SK-N-SH (cell line): ENCODE data around the gene EML2. TPM values are rescaled to one million over a fixed set of nuclear protein-coding genes. Genes with fewer than 3 reads are reported as not detected.

Experiments used
- CTCF ChIA-PET: fragments of 300-600, 350-600 bp; formaldehyde crosslinking; extraction: SDS; loops from one replicate; lab custom pipeline; 2021; lab: Yijun Ruan, JAX
- POLR2A ChIA-PET: fragments of 350-600 bp; sonication (Branson Sonifier 250); formaldehyde crosslinking; extraction: SDS; loops from one replicate; lab custom pipeline; 2020; ENCODE audit warnings: antibody characterized with exemption, inconsistent platforms; lab: Yijun Ruan, JAX
- DNase-seq: peaks from one replicate; pipeline ENCODE4 v3.0.0; 2012
- H2AFZ ChIP-seq: fragments of 200-600 bp; sonication (generic); 2 replicates; pipeline ENCODE4 v1.8.1; 2016; ENCODE audit warnings: antibody characterized with exemption, mild to moderate bottlenecking, low read depth
- H3F3A ChIP-seq: fragments of 200-600 bp; sonication (generic); replicated peaks from 2 replicates; pipeline ENCODE3; 2016; ENCODE audit warnings: antibody characterized with exemption, mild to moderate bottlenecking; ENCODE audit not compliant: insufficient read depth
- H3K27ac ChIP-seq, 2 experiments: fragments of 200-500 bp in 1 of 2; fragments of 200-600 bp in 1 of 2; sonication (Bioruptor generic) in 1 of 2; sonication (generic), shearing (Covaris generic) in 1 of 2; 2 replicates each; pipeline versions ENCODE4 v1.5.1 to v1.6.1; 2014 to 2016; ENCODE audit warnings: low read depth in 2 of 2, inconsistent platforms in 1 of 2, low read length in 1 of 2, mild to moderate bottlenecking in 1 of 2, mixed read lengths in 1 of 2
- H3K27me3 ChIP-seq: fragments of 200-600 bp; sonication (generic), shearing (Covaris generic); 2 replicates; pipeline ENCODE4 v1.6.1; 2016; ENCODE audit warnings: mixed run types; ENCODE audit not compliant: insufficient read depth
- H3K36me3 ChIP-seq, 2 experiments: fragments of 200-500 bp in 1 of 2; fragments of 200-600 bp in 1 of 2; sonication (Bioruptor generic) in 1 of 2; sonication (generic) in 1 of 2; replicated peaks in 1 of 2; 2 replicates each; pipeline versions ENCODE3 to v1.5.1; 2014 to 2016; ENCODE audit warnings: low read length in 1 of 2, mild to moderate bottlenecking in 1 of 2; ENCODE audit not compliant: insufficient read depth in 2 of 2, control insufficient read depth in 1 of 2
- H3K4me1 ChIP-seq, 2 experiments: fragments of 200-500 bp in 1 of 2; fragments of 200-600 bp in 1 of 2; sonication (Bioruptor generic) in 1 of 2; sonication (generic), shearing (Covaris generic) in 1 of 2; 2 replicates each; pipeline versions ENCODE4 v1.5.1 to v1.6.1; 2014 to 2016; ENCODE audit warnings: low read depth in 1 of 2, low read length in 1 of 2, mixed run types in 1 of 2; ENCODE audit not compliant: insufficient read depth in 2 of 2, control insufficient read depth in 1 of 2
- H3K4me2 ChIP-seq: fragments of 200-600 bp; sonication (generic), shearing (Covaris generic); 2 replicates; pipeline ENCODE4 v1.6.1; 2017; ENCODE audit warnings: mixed run types
- H3K4me3 ChIP-seq, 2 experiments: fragments of 200-500 bp in 1 of 2; fragments of 200-600 bp in 1 of 2; sonication (Bioruptor generic) in 1 of 2; sonication (generic), shearing (Covaris generic) in 1 of 2; 2 replicates each; pipeline versions ENCODE4 v1.5.1 to v1.8.1; 2014 to 2016; ENCODE audit warnings: low read depth in 2 of 2, inconsistent platforms in 1 of 2, low read length in 1 of 2, mild to moderate bottlenecking in 1 of 2, mixed read lengths in 1 of 2, moderate library complexity in 1 of 2
- H3K79me2 ChIP-seq: fragments of 200-600 bp; sonication (generic); 2 replicates; pipeline ENCODE4 v1.8.1; 2017; ENCODE audit warnings: mild to moderate bottlenecking; ENCODE audit not compliant: insufficient read depth
- H3K9ac ChIP-seq: fragments of 200-600 bp; sonication (generic); 2 replicates; pipeline ENCODE4 v1.6.1; 2017; ENCODE audit warnings: mixed run types
- H3K9me2 ChIP-seq: fragments of 200-600 bp; sonication (generic); 2 replicates; pipeline ENCODE4 v1.6.1; 2017; ENCODE audit warnings: mixed run types
- H3K9me3 ChIP-seq: fragments of 200-600 bp; sonication (generic); 2 replicates; pipeline ENCODE4 v1.6.1; 2017; ENCODE audit warnings: mixed run types, mild to moderate bottlenecking, moderate library complexity
- H4K20me1 ChIP-seq: fragments of 200-600 bp; sonication (generic); 2 replicates; pipeline ENCODE4 v1.6.1; 2017; ENCODE audit warnings: mild to moderate bottlenecking, mixed run types; ENCODE audit not compliant: insufficient read depth
- CHD2 ChIP-seq: fragments of 150-350 bp; IDR thresholded peaks from 2 replicates; pipeline ENCODE4 v1.6.1; 2018; ENCODE audit warnings: low read length; ENCODE audit not compliant: partially characterized antibody
- CTCF ChIP-seq: fragments of 200-600 bp; sonication (generic); IDR thresholded peaks from 2 replicates; pipeline ENCODE4 v1.6.1; 2017; ENCODE audit warnings: antibody characterized with exemption, mild to moderate bottlenecking, moderate library complexity
- EP300 ChIP-seq, 2 experiments: IDR thresholded peaks; 2 replicates each; pipeline versions ENCODE4 v1.4.0 to v1.6.1; 2012; ENCODE audit warnings: borderline replicate concordance in 1 of 2, low read depth in 1 of 2, low read length in 1 of 2
- FOSL2 ChIP-seq: IDR thresholded peaks from 2 replicates; pipeline ENCODE4 v1.4.0; 2012; ENCODE audit warnings: low read depth, mild to moderate bottlenecking, moderate library complexity, borderline replicate concordance
- FOXJ3 ChIP-seq: sonication (generic); formaldehyde crosslinking; IDR thresholded peaks from 2 replicates; pipeline ENCODE4 v1.5.1; 2020; ENCODE audit warnings: mild to moderate bottlenecking, missing genetic modification reagents
- FOXM1 ChIP-seq: IDR thresholded peaks from 2 replicates; pipeline ENCODE4 v1.4.0; 2012; ENCODE audit warnings: low read depth, mild to moderate bottlenecking
- GABPA ChIP-seq: IDR thresholded peaks from 2 replicates; pipeline ENCODE4 v1.4.0; 2012; ENCODE audit warnings: low read depth, mild to moderate bottlenecking
- GATA2 ChIP-seq: sonication (generic); formaldehyde crosslinking; IDR thresholded peaks from 2 replicates; pipeline ENCODE4 v1.5.0; 2020; ENCODE audit warnings: mild to moderate bottlenecking, missing genetic modification reagents
- IRF3 ChIP-seq: fragments of 150-350 bp; IDR thresholded peaks from 2 replicates; pipeline ENCODE4 v1.6.1; 2016; ENCODE audit warnings: mild to moderate bottlenecking, low read depth, low read length
- JUND ChIP-seq: IDR thresholded peaks from 2 replicates; pipeline ENCODE4 v1.4.0; 2012
- NFIC ChIP-seq: IDR thresholded peaks from 2 replicates; pipeline ENCODE4 v1.4.0; 2012; ENCODE audit warnings: borderline replicate concordance
- PBX3 ChIP-seq: IDR thresholded peaks from 2 replicates; pipeline ENCODE4; 2012
- RAD21 ChIP-seq: IDR thresholded peaks from 2 replicates; pipeline ENCODE4 v1.6.1; 2012; ENCODE audit warnings: mild to moderate bottlenecking, low read length
- REST ChIP-seq: IDR thresholded peaks from 2 replicates; pipeline ENCODE4 v1.6.1; 2012; ENCODE audit warnings: mild to moderate bottlenecking, low read depth, low read length, moderate library complexity
- RFX5 ChIP-seq: IDR thresholded peaks from 2 replicates; pipeline ENCODE4 v1.6.1; 2012; ENCODE audit warnings: mild to moderate bottlenecking, improper control_type of control experiment, low read length
- TCF12 ChIP-seq: IDR thresholded peaks from 2 replicates; pipeline ENCODE4 v1.4.0; 2012
- TEAD4 ChIP-seq: IDR thresholded peaks from 2 replicates; pipeline ENCODE4 v1.4.0; 2012; ENCODE audit warnings: mild to moderate bottlenecking, borderline replicate concordance; ENCODE audit not compliant: insufficient read depth
- USF2 ChIP-seq: fragments of 150-350 bp; IDR thresholded peaks from 2 replicates; pipeline ENCODE4 v1.6.1; 2017; ENCODE audit warnings: antibody characterized with exemption, low read length, low read depth, borderline replicate concordance
- WGBS: methylation state at CpG from one replicate; pipeline ENCODE4 v1.1.6; 2017; ENCODE audit warnings: low lambda C conversion rate; 5-methylcytosine and 5-hydroxymethylcytosine counted together
- polyA plus RNA-seq, 3 experiments: library from polyadenylated mRNA; depleted of rRNA; stranded (reverse); fragments of >200 nt; gene quantifications; 2 replicates each; pipeline ENCODE4 v1.2.3, GENCODE V29; 2012

EML2 gene
- polyA plus RNA-seq, 1 of the 3 experiments (the other 2 are of a cell fraction) = 12.4 TPM

GRCh38 chr19:45600340-45600885 lies 38.8 kb downstream of the EML2 start:
- no peak overlapping the region for H3K4me2 ChIP-seq
- H3F3A ChIP-seq = peaks cover 9% of the 10 kb centered on the region
- DNase-seq = no peak
- H3K9me3 ChIP-seq = no peaks in the 10 kb centered on the region
- TF ChIP-seq CTCF (no peak), USF2 (no peak), GABPA (no peak), RFX5 (no peak), REST (no peak), FOSL2 (no peak), CHD2 (no peak), NFIC (no peak), RAD21 (no peak), FOXM1 (no peak), IRF3 (no peak), PBX3 (no peak), TEAD4 (no peak), GATA2 (no peak), TCF12 (no peak), EP300 (IDR thresholded peaks at IDR 0.05; ENCODE audit: borderline replicate concordance in 1 of 2, low read depth in 1 of 2, low read length in 1 of 2) (no peak), JUND (no peak), FOXJ3 (CRISPR knock-in tag) (no peak)
- H4K20me1 ChIP-seq = no peaks in the 10 kb centered on the region
- H3K9ac ChIP-seq = no peak overlapping the region
- no peaks in the 10 kb centered on the region for H3K36me3 ChIP-seq
- H3K79me2 ChIP-seq = no peaks in the 10 kb centered on the region
- H3K4me1 ChIP-seq = peaks cover 0 to 7% of the 10 kb centered on the region in 2 experiments; a peak in 1 of 4 replicates
- H3K27me3 ChIP-seq = peaks cover 21% of the 10 kb centered on the region; the same call in 1 of the 2 replicates
- H3K27ac ChIP-seq = no peak overlapping the region
- CTCF ChIA-PET = interaction anchor here (0.7 to 3.0 kb wide), 2 partner anchors 10 to 43 kb away, joined by 3 to 10 read pairs; no protein-coding TSS in a partner anchor
- H2AFZ ChIP-seq = no peak overlapping the region
- H3K4me3 ChIP-seq = no peak overlapping the region
- 62% methylated on average over 5 of the region's 5 CpGs for WGBS
- no peaks in the 10 kb centered on the region for H3K9me2 ChIP-seq
- POLR2A ChIA-PET = no interaction called here
